Ovary (tissue), 3 donors: ENCODE data around the gene AGO1.

Source experiments
- CTCF ChIP-seq, 3 donors: fragments of 450-650 bp in 2 of 3; fragments of 200-600 bp in 1 of 3; IDR thresholded peaks; one replicate each; pipeline versions ENCODE4 v1.5.1 to v1.8.0; 2016 to 2022; ENCODE audit warnings: antibody characterized with exemption in 3 of 3, mild to moderate bottlenecking in 1 of 3
- POLR2A ChIP-seq: fragments of 450-650 bp; IDR thresholded peaks from one replicate; pipeline ENCODE4 v1.6.1; 2017; ENCODE audit warnings: antibody characterized with exemption, mild to moderate bottlenecking, moderate library complexity
- donor health status: DM: no; HTN: no; CAD: no.

DNA sequence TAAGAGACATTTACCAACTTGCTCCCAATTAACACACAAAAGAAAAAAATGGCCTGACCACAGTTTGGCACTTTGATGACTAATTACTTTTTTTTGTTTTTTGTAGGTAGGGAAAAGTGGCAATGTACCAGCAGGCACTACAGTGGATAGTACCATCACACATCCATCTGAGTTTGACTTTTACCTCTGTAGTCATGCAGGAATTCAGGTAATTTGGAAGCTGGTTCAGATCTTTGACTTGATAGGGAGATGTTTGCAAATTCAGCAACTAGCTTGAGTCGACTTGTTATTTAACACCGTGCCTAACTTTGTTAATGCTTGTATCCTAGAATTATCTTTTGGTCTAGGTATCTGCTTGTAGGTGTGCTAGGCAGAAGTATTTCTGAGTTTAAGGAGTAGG, 33.0 kb upstream of the AGO1 start:
- TF ChIP-seq CTCF (IDR thresholded peaks at IDR 0.05), result no peak
- TF ChIP-seq POLR2A, result no peak
